Right ventricle myocardium inferior (tissue), 1 donor: ENCODE measurements around the gene USE1. TPM values are rescaled to one million over a fixed set of nuclear protein-coding genes. Genes with fewer than 3 reads are reported as not detected.

Source experiments
- ATAC-seq: fragments of 200-7000 bp; cut with Tn5 transposase; one replicate; pipeline ENCODE4 v1.9.1; 2020; ENCODE audit warnings: mild to moderate bottlenecking, moderate library complexity
- DNase-seq: peaks from one replicate; pipeline ENCODE4 v3.0.0; 2021; ENCODE audit errors: missing footprints
- intact Hi-C: fragments of 100-400 bp; cut with DNase I; formaldehyde crosslinking; loops from one replicate; pipeline ENCODE4 v1.11.0; 2022
- total RNA-seq: library from RNA; stranded (reverse); fragmentation: NEBNext Ultra II Directional; extraction: Animal tissue kit (Norgen Biotek cat#: 25700); gene quantifications from one replicate; pipeline ENCODE4 v1.2.1, GENCODE V29; 2021
- donor health status: DM: no; HTN: yes; CAD: no; lungs with severe emphysema.

Gene USE1
- total RNA-seq, 1 donor from 2014 or later, result 32.8 TPM

GRCh38 chr19:17245535-17245984, 30.4 kb downstream of the USE1 start, which contains the start of gene NR2F6:
TSS of gene NR2F6 (minus strand) at chr19:17245919. CDS start at chr19:17245220, 699 bp downstream.
- ATAC-seq (no peak), DNase-seq (no peak)
- intact Hi-C loops, result no loop called here

GRCh38 chr19:17246681-17247425, 31.7 kb downstream of the USE1 start:
- ATAC-seq, result peak; percentile 40
- intact Hi-C loops, result loop anchor here (1.0 to 2.0 kb wide), 2 partner anchors 14 to 21 kb away; partner anchors contain the start of gene OCEL1
- no peak for DNase-seq

GRCh38 chr19:17248011-17248776, 33.0 kb downstream of the USE1 start:
- DNase-seq, result no peak
- no peak for ATAC-seq
- intact Hi-C loops, result no loop called here

GRCh38 chr19:17249887-17250548, 34.9 kb downstream of the USE1 start:
- intact Hi-C loops, result no loop called here
- ATAC-seq (no peak), DNase-seq (no peak)

DNA sequence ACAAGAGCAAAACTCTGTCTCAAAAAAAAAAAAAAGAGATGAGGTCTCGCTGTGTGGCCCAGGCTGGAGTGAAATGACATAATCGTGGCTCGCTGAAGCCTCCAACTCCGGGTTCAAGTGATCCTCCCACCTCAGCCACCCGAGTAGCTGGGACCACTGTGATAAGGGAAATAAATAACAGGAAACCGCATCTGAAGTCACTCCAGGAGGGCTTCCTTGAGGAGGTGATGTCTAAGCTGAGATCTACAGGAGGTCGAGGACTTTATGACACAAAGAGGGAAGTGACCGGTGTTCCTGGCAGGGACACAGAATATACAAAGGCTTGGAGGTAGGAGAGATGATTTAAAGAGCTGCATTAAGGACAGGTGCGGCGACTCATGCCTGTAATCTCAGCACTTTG, 39.5 kb downstream of the USE1 start:
- intact Hi-C loops, result no loop called here
- ATAC-seq, result no peak
- DNase-seq, result no peak

GRCh38 chr19:17255150-17255621, 40.0 kb downstream of the USE1 start:
- ATAC-seq, result no peak
- DNase-seq, result no peak
- intact Hi-C loops, result no loop called here

GRCh38 chr19:17256130-17256529, 41.0 kb downstream of the USE1 start:
- ATAC-seq, result no peak
- intact Hi-C loops, result no loop called here
- no peak for DNase-seq

DNA sequence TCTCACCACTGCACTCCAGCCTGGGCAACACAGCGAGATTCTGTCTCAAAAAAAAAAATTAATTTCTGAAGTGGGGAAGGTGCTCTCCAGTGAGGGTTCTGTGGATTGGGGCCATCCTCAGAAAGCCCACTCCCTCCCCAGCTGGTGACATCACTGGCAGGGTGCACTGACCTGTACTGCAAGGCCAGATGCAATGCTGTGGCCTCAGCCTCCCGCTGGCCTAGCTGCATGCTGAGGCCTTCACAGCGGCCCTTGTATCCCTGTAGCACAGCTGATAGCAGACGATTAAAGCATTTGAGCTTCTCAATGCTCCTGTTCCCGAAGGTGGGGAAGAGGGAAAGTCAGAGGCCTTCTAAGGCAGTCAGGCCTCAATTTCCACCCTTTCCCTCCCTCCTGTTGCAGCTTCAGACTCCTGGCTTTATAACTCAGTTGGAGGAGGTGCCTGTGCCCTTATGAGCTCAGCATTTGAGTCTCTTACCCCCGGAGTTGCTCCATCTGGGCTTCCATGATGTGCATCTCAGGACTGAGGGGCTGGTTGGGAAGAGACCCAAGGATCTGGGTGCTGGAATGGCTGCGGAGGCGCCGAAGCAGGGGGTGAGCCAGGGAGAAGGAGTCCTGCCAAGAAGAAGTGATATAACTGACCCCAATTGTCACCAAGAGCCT, 44.1 kb downstream of the USE1 start:
- intact Hi-C loops, result no loop called here
- DNase-seq, result no peak
- no peak for ATAC-seq

- DNase-seq, result no peak
- ATAC-seq, result no peak
- intact Hi-C loops, result loop anchor here (1.0 to 2.0 kb wide), 2 partner anchors 13 to 21 kb away; partner anchors contain the start of gene ANKLE1
Measured at GRCh38 chr19:17259934-17260333, 44.8 kb downstream of the USE1 start.

DNA sequence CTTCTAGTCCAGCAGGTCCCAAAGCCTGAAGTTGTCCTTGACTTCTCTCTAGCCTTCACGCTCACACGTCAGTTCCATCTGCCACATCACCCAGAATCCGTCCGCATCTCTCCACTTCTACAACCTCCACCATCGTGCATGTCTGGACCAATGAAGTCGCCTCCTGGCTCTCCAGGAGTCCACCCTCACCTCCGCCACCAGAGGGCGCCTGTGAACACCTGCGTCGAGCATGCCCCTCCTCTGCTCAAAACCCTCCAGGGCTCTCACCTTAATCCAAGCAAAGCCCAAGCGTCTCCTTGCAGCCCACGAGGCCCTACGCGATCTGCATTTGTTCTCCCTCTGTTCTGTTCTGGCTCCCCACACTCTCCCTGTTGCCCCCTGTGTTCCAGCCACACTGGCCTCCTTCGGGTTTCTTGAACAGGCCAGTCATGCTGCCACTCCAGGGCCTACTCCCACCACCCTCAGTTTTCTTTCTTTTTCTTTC, 45.7 kb downstream of the USE1 start:
- intact Hi-C loops, result loop anchor here (1.0 to 2.0 kb wide), 2 partner anchors 14 to 20 kb away; partner anchors contain the start of gene ANKLE1

DNA sequence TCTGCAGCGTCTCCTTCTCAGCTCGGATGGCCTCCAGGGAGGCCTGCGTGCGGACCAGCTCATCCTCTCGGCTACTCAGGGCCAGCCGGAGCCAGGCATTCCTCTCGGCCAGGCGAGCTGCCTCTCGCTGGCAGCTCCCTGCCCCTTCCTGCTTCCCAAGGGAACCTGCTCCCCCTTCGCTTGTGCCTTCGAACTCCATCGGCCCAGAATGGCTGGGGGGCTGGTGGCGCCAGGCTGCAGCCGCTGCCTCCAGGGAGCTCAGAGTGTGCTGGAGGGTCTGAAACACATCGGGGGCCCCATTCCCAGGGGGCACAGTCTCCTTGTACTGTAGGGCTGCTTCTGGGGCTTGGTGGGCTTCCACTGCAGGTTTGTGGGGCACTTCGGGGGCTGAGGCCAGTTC, 47.4 kb downstream of the USE1 start:
- ATAC-seq (no peak), DNase-seq (no peak)
- intact Hi-C loops, result no loop called here

More for the DNA sequence above, 45.7 kb downstream of the USE1 start:
- DNase-seq (peak; percentile 91), ATAC-seq (peak; percentile 89)

- ATAC-seq (no peak), DNase-seq (no peak)
- intact Hi-C loops, result no loop called here
Measured at GRCh38 chr19:17263712-17264640, 48.8 kb downstream of the USE1 start.

DNA sequence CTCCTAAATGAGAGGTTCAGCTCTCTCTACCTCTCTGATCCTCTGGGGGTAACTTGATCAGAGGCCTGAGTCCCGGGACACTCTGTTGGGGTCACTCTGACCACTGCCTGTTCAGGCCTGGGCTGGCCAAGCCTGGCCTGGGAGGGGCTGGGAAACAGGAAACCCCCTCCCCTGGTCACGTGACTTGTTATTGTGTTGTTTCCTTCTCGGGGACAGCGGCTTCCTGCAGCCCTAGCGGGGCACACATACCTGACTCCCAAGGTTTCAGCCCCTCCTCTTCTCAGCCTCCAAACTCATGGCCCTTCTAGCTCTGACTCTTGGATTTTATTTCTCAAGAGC, 49.5 kb downstream of the USE1 start, which contains the start of gene USHBP1:
Gene USHBP1 (minus strand): TSS at position 105 of the 339 bp plus-strand sequence. CDS start 446 bp downstream, outside the sequence.
- DNase-seq (no peak), ATAC-seq (no peak)
- intact Hi-C loops, result no loop called here

GRCh38 chr19:17266026-17266425, 50.9 kb downstream of the USE1 start:
- intact Hi-C loops, result no loop called here
- ATAC-seq, result no peak
- DNase-seq, result no peak

- no peak for ATAC-seq
- intact Hi-C loops, result no loop called here
- no peak for DNase-seq
Measured at GRCh38 chr19:17266589-17266974, 51.4 kb downstream of the USE1 start.

- intact Hi-C loops, result loop anchor here (1.0 kb wide), 2 partner anchors 38 to 52 kb away; partner anchors contain the start of genes MRPL34 and USE1
- DNase-seq (peak; percentile 96), ATAC-seq (peak; percentile 98)
Measured at GRCh38 chr19:17266975-17267788, 52.0 kb downstream of the USE1 start, which contains the start of gene BABAM1. TSS of gene BABAM1 (plus strand) at chr19:17267443. CDS start at chr19:17268807, 1,364 bp downstream.
